HEK293 (cell line): ENCODE data around the gene CAMK2N1.

Experiments used
- AEBP2 ChIP-seq: fragments of 450-650 bp; formaldehyde crosslinking; IDR thresholded peaks from 2 replicates; pipeline ENCODE4 v1.5.1; 2016; ENCODE audit warnings: missing biosample characterization, missing genetic modification characterization, borderline replicate concordance
- ATF2 ChIP-seq: fragments of 450-650 bp; formaldehyde crosslinking; IDR thresholded peaks from 2 replicates; pipeline ENCODE4 v1.5.1; 2016; ENCODE audit warnings: missing biosample characterization, missing genetic modification characterization, low read depth
- BCL11B ChIP-seq: fragments of 450-650 bp; formaldehyde crosslinking; IDR thresholded peaks from 2 replicates; pipeline ENCODE4 v1.5.1; 2016; ENCODE audit warnings: low read depth, missing biosample characterization, missing genetic modification characterization
- GLIS1 ChIP-seq: fragments of 450-650 bp; formaldehyde crosslinking; IDR thresholded peaks from 2 replicates; pipeline ENCODE4 v1.5.1; 2016; ENCODE audit warnings: missing biosample characterization, missing genetic modification characterization
- HOXD13 ChIP-seq: sonication (generic); formaldehyde crosslinking; IDR thresholded peaks from 2 replicates; pipeline ENCODE4 v1.8.0; 2022; ENCODE audit warnings: missing genetic modification reagents, borderline replicate concordance
- MEIS1 ChIP-seq: sonication (generic); formaldehyde crosslinking; IDR thresholded peaks from 2 replicates; pipeline ENCODE4 v1.8.1; 2022; ENCODE audit warnings: missing genetic modification reagents, mild to moderate bottlenecking, borderline replicate concordance
- RBAK ChIP-seq: fragments of 450-650 bp; formaldehyde crosslinking; IDR thresholded peaks from 2 replicates; pipeline ENCODE4 v1.5.1; 2016; ENCODE audit warnings: missing biosample characterization, missing genetic modification characterization
- REPIN1 ChIP-seq: fragments of 450-650 bp; formaldehyde crosslinking; IDR thresholded peaks from 2 replicates; pipeline ENCODE4 v1.5.1; 2017; ENCODE audit warnings: missing biosample characterization, missing genetic modification characterization, low read depth
- SCRT1 ChIP-seq: fragments of 450-650 bp; formaldehyde crosslinking; IDR thresholded peaks from 2 replicates; pipeline ENCODE4 v1.5.1; 2016; ENCODE audit warnings: missing biosample characterization, missing genetic modification characterization, borderline replicate concordance
- SP3 ChIP-seq: fragments of 450-650 bp; formaldehyde crosslinking; IDR thresholded peaks from 2 replicates; pipeline ENCODE4 v1.5.1; 2016; ENCODE audit warnings: missing biosample characterization, missing genetic modification characterization
- ZBTB10 ChIP-seq: fragments of 450-650 bp; formaldehyde crosslinking; IDR thresholded peaks from 2 replicates; pipeline ENCODE4 v1.5.1; 2016; ENCODE audit warnings: missing biosample characterization, missing genetic modification characterization
- ZBTB48 ChIP-seq: fragments of 450-650 bp; formaldehyde crosslinking; IDR thresholded peaks from 2 replicates; pipeline ENCODE4 v1.5.1; 2016; ENCODE audit warnings: missing biosample characterization, missing genetic modification characterization
- ZBTB8A ChIP-seq: fragments of 450-650 bp; formaldehyde crosslinking; IDR thresholded peaks from 2 replicates; pipeline ENCODE4 v1.5.1; 2016; ENCODE audit warnings: missing biosample characterization, missing genetic modification characterization
- ZFP3 ChIP-seq: fragments of 450-650 bp; formaldehyde crosslinking; IDR thresholded peaks from 2 replicates; pipeline ENCODE4 v1.5.1; 2016; ENCODE audit warnings: low read depth, missing biosample characterization, missing genetic modification characterization
- ZFP69B ChIP-seq: fragments of 450-650 bp; formaldehyde crosslinking; IDR thresholded peaks from 2 replicates; pipeline ENCODE4 v1.5.1; 2016; ENCODE audit warnings: missing biosample characterization, missing genetic modification characterization
- ZNF140 ChIP-seq: fragments of 450-650 bp; formaldehyde crosslinking; IDR thresholded peaks from 2 replicates; pipeline ENCODE4 v1.5.1; 2016; ENCODE audit warnings: missing biosample characterization, missing genetic modification characterization
- ZNF175 ChIP-seq: fragments of 450-650 bp; formaldehyde crosslinking; IDR thresholded peaks from 2 replicates; pipeline ENCODE4 v1.5.1; 2016; ENCODE audit warnings: missing biosample characterization, missing genetic modification characterization
- ZNF184 ChIP-seq: fragments of 450-650 bp; IDR thresholded peaks from 2 replicates; pipeline ENCODE4 v1.5.1; 2018; ENCODE audit warnings: missing biosample characterization, mild to moderate bottlenecking, missing genetic modification characterization
- ZNF202 ChIP-seq: fragments of 450-650 bp; formaldehyde crosslinking; IDR thresholded peaks from 2 replicates; pipeline ENCODE4 v1.5.1; 2016; ENCODE audit warnings: missing biosample characterization, missing genetic modification characterization, borderline replicate concordance
- ZNF211 ChIP-seq: fragments of 450-650 bp; formaldehyde crosslinking; IDR thresholded peaks from 2 replicates; pipeline ENCODE4 v1.5.1; 2016; ENCODE audit warnings: low read depth, missing biosample characterization, missing genetic modification characterization
- ZNF214 ChIP-seq: fragments of 450-650 bp; formaldehyde crosslinking; IDR thresholded peaks from 2 replicates; pipeline ENCODE4 v1.5.1; 2017; ENCODE audit warnings: missing biosample characterization, mild to moderate bottlenecking, missing genetic modification characterization, borderline replicate concordance
- ZNF266 ChIP-seq: fragments of 450-650 bp; formaldehyde crosslinking; IDR thresholded peaks from 2 replicates; pipeline ENCODE4 v1.5.1; 2016; ENCODE audit warnings: missing biosample characterization, missing genetic modification characterization, low read depth
- ZNF324 ChIP-seq: fragments of 450-650 bp; formaldehyde crosslinking; IDR thresholded peaks from 2 replicates; pipeline ENCODE4 v1.5.1; 2016; ENCODE audit warnings: missing biosample characterization, missing genetic modification characterization
- ZNF350 ChIP-seq: fragments of 450-650 bp; formaldehyde crosslinking; IDR thresholded peaks from 2 replicates; pipeline ENCODE4 v1.5.0; 2017; ENCODE audit warnings: missing biosample characterization, mild to moderate bottlenecking, missing genetic modification characterization
- ZNF354C ChIP-seq: fragments of 450-650 bp; formaldehyde crosslinking; IDR thresholded peaks from 2 replicates; pipeline ENCODE4 v1.5.1; 2016; ENCODE audit warnings: missing biosample characterization, missing genetic modification characterization, low read depth, borderline replicate concordance
- ZNF48 ChIP-seq: fragments of 450-650 bp; formaldehyde crosslinking; IDR thresholded peaks from 2 replicates; pipeline ENCODE4 v1.5.1; 2016; ENCODE audit warnings: missing biosample characterization, missing genetic modification characterization
- ZNF600 ChIP-seq: fragments of 450-650 bp; formaldehyde crosslinking; IDR thresholded peaks from 2 replicates; pipeline ENCODE4 v1.5.1; 2016; ENCODE audit warnings: missing biosample characterization, missing genetic modification characterization
- ZNF610 ChIP-seq: fragments of 450-650 bp; formaldehyde crosslinking; IDR thresholded peaks from 2 replicates; pipeline ENCODE4 v1.5.1; 2016; ENCODE audit warnings: missing biosample characterization, missing genetic modification characterization, borderline replicate concordance
- ZNF629 ChIP-seq: fragments of 450-650 bp; formaldehyde crosslinking; IDR thresholded peaks from 2 replicates; pipeline ENCODE4 v1.5.1; 2017; ENCODE audit warnings: missing biosample characterization, missing genetic modification characterization
- ZNF654 ChIP-seq: fragments of 450-650 bp; formaldehyde crosslinking; IDR thresholded peaks from 2 replicates; pipeline ENCODE4 v1.5.1; 2016; ENCODE audit warnings: low read depth, missing biosample characterization, missing genetic modification characterization
- ZSCAN18 ChIP-seq: fragments of 450-650 bp; formaldehyde crosslinking; IDR thresholded peaks from 2 replicates; pipeline ENCODE4 v1.5.1; 2016; ENCODE audit warnings: missing biosample characterization, missing genetic modification characterization
- ZSCAN5A ChIP-seq: fragments of 450-650 bp; formaldehyde crosslinking; IDR thresholded peaks from 2 replicates; pipeline ENCODE4 v1.5.1; 2016; ENCODE audit warnings: missing biosample characterization, missing genetic modification characterization

Gene CAMK2N1

GRCh38 chr1:20486457-20487235, 636 bp upstream of the CAMK2N1 start (continued):
- TF ChIP-seq ZBTB8A (tag by site-specific recombination): peak; percentile 34; the same call in 1 of the 2 replicates
- no peak for TF ChIP-seq RBAK (tag by site-specific recombination)
- no peak; the same call in 1 of the 2 replicates for TF ChIP-seq ZFP69B
- peak; percentile 54; the same call in 1 of the 2 replicates for TF ChIP-seq REPIN1 (tag by site-specific recombination)
- TF ChIP-seq ZNF214: no peak
- no peak for TF ChIP-seq ATF2 (tag by site-specific recombination)
- no peak for TF ChIP-seq ZFP3
- TF ChIP-seq SP3 (tag by site-specific recombination): peak; percentile 7; the same call in 1 of the 2 replicates
- TF ChIP-seq ZNF140 (tag by site-specific recombination): no peak
- no peak for TF ChIP-seq ZNF350
- TF ChIP-seq SCRT1 (tag by site-specific recombination): no peak
- no peak for TF ChIP-seq ZNF354C (tag by site-specific recombination)
- no peak for TF ChIP-seq ZNF48 (tag by site-specific recombination)
- no peak for TF ChIP-seq ZSCAN18
- peak; percentile 76; the same call in 1 of the 2 replicates for TF ChIP-seq ZNF600 (tag by site-specific recombination)
- TF ChIP-seq ZBTB10 (tag by site-specific recombination): peak; percentile 83
- TF ChIP-seq ZNF610: no peak
- no peak for TF ChIP-seq ZNF175
- no peak for TF ChIP-seq ZSCAN5A (tag by site-specific recombination)
- 0 out of 2 replicates have a peak, but pooled peaks have one; percentile 11 for TF ChIP-seq ZNF266
- peak; percentile 12 for TF ChIP-seq ZNF629 (tag by site-specific recombination)
- TF ChIP-seq GLIS1 (tag by site-specific recombination): peak; percentile 93
- no peak for TF ChIP-seq AEBP2 (tag by site-specific recombination)
- TF ChIP-seq MEIS1 (CRISPR knock-in tag): no peak
- no peak for TF ChIP-seq ZNF211 (tag by site-specific recombination)
- TF ChIP-seq ZNF202 (tag by site-specific recombination): no peak
- no peak for TF ChIP-seq ZNF184 (tag by site-specific recombination)
- TF ChIP-seq ZNF324 (tag by site-specific recombination): peak; percentile 78; the same call in 1 of the 2 replicates
- TF ChIP-seq HOXD13 (CRISPR knock-in tag): no peak
- peak; percentile 35; the same call in 1 of the 2 replicates for TF ChIP-seq ZBTB48 (tag by site-specific recombination)
- TF ChIP-seq ZNF654: no peak
- peak; percentile 57; the same call in 1 of the 2 replicates for TF ChIP-seq BCL11B (tag by site-specific recombination)
